ENCODE data around the gene FPR3.

DNA sequence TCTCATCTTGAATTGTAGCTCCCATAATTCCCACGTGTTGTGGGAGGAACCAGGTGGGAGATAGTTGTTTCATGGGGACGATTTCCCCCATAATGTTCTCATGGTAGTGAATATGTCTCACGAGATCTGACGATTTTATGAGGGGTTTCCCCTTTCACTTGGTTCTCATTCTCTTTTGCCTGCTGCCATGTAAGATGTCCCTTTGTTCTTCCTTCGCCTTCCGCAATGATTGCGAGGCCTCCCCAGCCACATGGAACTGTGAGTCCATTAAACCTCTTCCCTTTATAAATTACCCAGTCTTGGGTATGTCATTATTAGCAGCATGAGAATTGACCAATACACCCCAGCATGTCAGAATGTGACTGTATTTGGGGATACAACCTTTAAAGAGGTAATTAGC, 39.4 kb upstream of the FPR3 start:
- TF ChIP-seq, protein P1, sequence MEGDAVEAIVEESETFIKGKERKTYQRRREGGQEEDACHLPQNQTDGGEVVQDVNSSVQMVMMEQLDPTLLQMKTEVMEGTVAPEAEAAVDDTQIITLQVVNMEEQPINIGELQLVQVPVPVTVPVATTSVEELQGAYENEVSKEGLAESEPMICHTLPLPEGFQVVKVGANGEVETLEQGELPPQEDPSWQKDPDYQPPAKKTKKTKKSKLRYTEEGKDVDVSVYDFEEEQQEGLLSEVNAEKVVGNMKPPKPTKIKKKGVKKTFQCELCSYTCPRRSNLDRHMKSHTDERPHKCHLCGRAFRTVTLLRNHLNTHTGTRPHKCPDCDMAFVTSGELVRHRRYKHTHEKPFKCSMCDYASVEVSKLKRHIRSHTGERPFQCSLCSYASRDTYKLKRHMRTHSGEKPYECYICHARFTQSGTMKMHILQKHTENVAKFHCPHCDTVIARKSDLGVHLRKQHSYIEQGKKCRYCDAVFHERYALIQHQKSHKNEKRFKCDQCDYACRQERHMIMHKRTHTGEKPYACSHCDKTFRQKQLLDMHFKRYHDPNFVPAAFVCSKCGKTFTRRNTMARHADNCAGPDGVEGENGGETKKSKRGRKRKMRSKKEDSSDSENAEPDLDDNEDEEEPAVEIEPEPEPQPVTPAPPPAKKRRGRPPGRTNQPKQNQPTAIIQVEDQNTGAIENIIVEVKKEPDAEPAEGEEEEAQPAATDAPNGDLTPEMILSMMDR (IDR thresholded peaks at IDR 0.05) = no peak
- TF ChIP-seq NFIC (IDR thresholded peaks at IDR 0.05; ENCODE audit: borderline replicate concordance) = no peak
- no peak for TF ChIP-seq USF2 (IDR thresholded peaks at IDR 0.05; ENCODE audit: borderline replicate concordance, low read depth, low read length)

Measured in SK-N-SH (cell line).